ENCODE data around the gene CTNND1. TPM values are rescaled to one million over a fixed set of nuclear protein-coding genes. Genes with fewer than 3 reads are reported as not detected.

Gene CTNND1
- total and polyA plus RNA-seq, 10 of the 15 experiments (the other 5 are each of a cell fraction or from before 2014, with no cell fraction given): 4.7 to 70.0 (median 30.0) TPM

Small RNA genes lying within 50 kb of the gene (small RNA-seq; reads per million reads assigned to genes)
- gene AP001931.1: not detected
- gene TMX2-CTNND1: not detected

Other genes starting within 250 kb of the CTNND1 start
Only the 7 nearest of the 12 such genes appear.
- gene YPEL4, start 111.9 kb upstream of the CTNND1 start, total RNA-seq (2014; rRNA removed): 0.05 TPM in 1 of 2 replicates, not detected in the other
- gene YPEL4, start 111.9 kb upstream of the CTNND1 start, total RNA-seq (2014; rRNA removed; fragmentation: Illumina TruSeq; extraction: Trizol): 0.09 TPM in 1 of 2 replicates, not detected in the other
- gene YPEL4, start 111.9 kb upstream of the CTNND1 start, total RNA-seq (2021): 0.13 TPM in 1 of 2 replicates, not detected in the other
- gene YPEL4, start 111.9 kb upstream of the CTNND1 start, polyA plus RNA-seq (2011; rRNA removed): 0.26 and 0.39 TPM in 2 replicates
- gene YPEL4, start 111.9 kb upstream of the CTNND1 start, polyA plus RNA-seq (2014; fragmentation: Illumina TruSeq; extraction: Trizol): not detected in 2 replicates
- not detected for gene YPEL4, start 111.9 kb upstream of the CTNND1 start, polyA plus RNA-seq (2014; fragmentation: Nextera tagmentation; extraction: Ambion mirVana)
- 0.50 TPM in 1 of 2 replicates, not detected in the other for gene YPEL4, start 111.9 kb upstream of the CTNND1 start, polyA plus RNA-seq (2014; rRNA removed)
- under 1 TPM; 0.07 to 0.10 TPM for gene YPEL4, start 111.9 kb upstream of the CTNND1 start, polyA plus RNA-seq (2016; fragmentation: Nextera tagmentation; extraction: Ambion mirVana)
- 21.3 and 22.0 TPM in 2 replicates for gene CLP1, start 104.0 kb upstream of the CTNND1 start, total RNA-seq (2014; rRNA removed)
- gene CLP1, start 104.0 kb upstream of the CTNND1 start, total RNA-seq (2014; rRNA removed; fragmentation: Illumina TruSeq; extraction: Trizol): 23.9 and 24.0 TPM in 2 replicates
- 19.9 and 20.0 TPM in 2 replicates for gene CLP1, start 104.0 kb upstream of the CTNND1 start, total RNA-seq (2021)
- gene CLP1, start 104.0 kb upstream of the CTNND1 start, polyA plus RNA-seq (2011; rRNA removed): 29.1 and 31.7 TPM in 2 replicates
- 23.9 and 30.0 TPM in 2 replicates for gene CLP1, start 104.0 kb upstream of the CTNND1 start, polyA plus RNA-seq (2014; fragmentation: Illumina TruSeq; extraction: Trizol)
- gene CLP1, start 104.0 kb upstream of the CTNND1 start, polyA plus RNA-seq (2014; fragmentation: Nextera tagmentation; extraction: Ambion mirVana): 10 to 100 TPM; 33.6 to 45.7 TPM
- 20.7 and 21.2 TPM in 2 replicates for gene CLP1, start 104.0 kb upstream of the CTNND1 start, polyA plus RNA-seq (2014; rRNA removed)
- gene CLP1, start 104.0 kb upstream of the CTNND1 start, polyA plus RNA-seq (2016; fragmentation: Nextera tagmentation; extraction: Ambion mirVana): 10 to 100 TPM; 31.6 to 36.3 TPM
- 29.1 and 34.1 TPM in 2 replicates for gene ZDHHC5, start 93.7 kb upstream of the CTNND1 start, total RNA-seq (2014; rRNA removed)
- gene ZDHHC5, start 93.7 kb upstream of the CTNND1 start, total RNA-seq (2014; rRNA removed; fragmentation: Illumina TruSeq; extraction: Trizol): 34.3 and 36.8 TPM in 2 replicates
- gene ZDHHC5, start 93.7 kb upstream of the CTNND1 start, total RNA-seq (2021): 59.9 and 61.3 TPM in 2 replicates
- 33.9 and 46.7 TPM in 2 replicates for gene ZDHHC5, start 93.7 kb upstream of the CTNND1 start, polyA plus RNA-seq (2011; rRNA removed)
- 49.8 and 57.4 TPM in 2 replicates for gene ZDHHC5, start 93.7 kb upstream of the CTNND1 start, polyA plus RNA-seq (2014; fragmentation: Illumina TruSeq; extraction: Trizol)
- gene ZDHHC5, start 93.7 kb upstream of the CTNND1 start, polyA plus RNA-seq (2014; fragmentation: Nextera tagmentation; extraction: Ambion mirVana): 1 to 10 TPM; 3.9 to 7.3 TPM
- gene ZDHHC5, start 93.7 kb upstream of the CTNND1 start, polyA plus RNA-seq (2014; rRNA removed): 48.5 and 54.4 TPM in 2 replicates
- 10 to 100 TPM; 36.6 to 38.4 TPM for gene ZDHHC5, start 93.7 kb upstream of the CTNND1 start, polyA plus RNA-seq (2016; fragmentation: Nextera tagmentation; extraction: Ambion mirVana)
- gene MED19, start 49.6 kb upstream of the CTNND1 start, total RNA-seq (2014; rRNA removed): 16.7 and 17.5 TPM in 2 replicates
- 13.7 and 13.9 TPM in 2 replicates for gene MED19, start 49.6 kb upstream of the CTNND1 start, total RNA-seq (2014; rRNA removed; fragmentation: Illumina TruSeq; extraction: Trizol)
- gene MED19, start 49.6 kb upstream of the CTNND1 start, total RNA-seq (2021): 12.5 and 14.1 TPM in 2 replicates
- gene MED19, start 49.6 kb upstream of the CTNND1 start, polyA plus RNA-seq (2011; rRNA removed): 16.0 and 20.1 TPM in 2 replicates
- 15.7 and 17.1 TPM in 2 replicates for gene MED19, start 49.6 kb upstream of the CTNND1 start, polyA plus RNA-seq (2014; fragmentation: Illumina TruSeq; extraction: Trizol)
- gene MED19, start 49.6 kb upstream of the CTNND1 start, polyA plus RNA-seq (2014; fragmentation: Nextera tagmentation; extraction: Ambion mirVana): 1 to 10 TPM; 4.9 to 9.8 TPM
- gene MED19, start 49.6 kb upstream of the CTNND1 start, polyA plus RNA-seq (2014; rRNA removed): 17.0 and 21.3 TPM in 2 replicates
- gene MED19, start 49.6 kb upstream of the CTNND1 start, polyA plus RNA-seq (2016; fragmentation: Nextera tagmentation; extraction: Ambion mirVana): 10 to 100 TPM; 25.6 to 28.2 TPM
- 84.2 and 90.4 TPM in 2 replicates for gene TMX2, start 49.2 kb upstream of the CTNND1 start, total RNA-seq (2014; rRNA removed)
- gene TMX2, start 49.2 kb upstream of the CTNND1 start, total RNA-seq (2014; rRNA removed; fragmentation: Illumina TruSeq; extraction: Trizol): 73.1 and 74.9 TPM in 2 replicates
- gene TMX2, start 49.2 kb upstream of the CTNND1 start, total RNA-seq (2021): 59.3 and 64.3 TPM in 2 replicates
- gene TMX2, start 49.2 kb upstream of the CTNND1 start, polyA plus RNA-seq (2011; rRNA removed): 74.1 and 90.1 TPM in 2 replicates
- gene TMX2, start 49.2 kb upstream of the CTNND1 start, polyA plus RNA-seq (2014; fragmentation: Illumina TruSeq; extraction: Trizol): 93.2 and 102 TPM in 2 replicates
- 100 to 1,000 TPM; 107 to 128 TPM for gene TMX2, start 49.2 kb upstream of the CTNND1 start, polyA plus RNA-seq (2014; fragmentation: Nextera tagmentation; extraction: Ambion mirVana)
- gene TMX2, start 49.2 kb upstream of the CTNND1 start, polyA plus RNA-seq (2014; rRNA removed): 66.4 and 82.7 TPM in 2 replicates
- gene TMX2, start 49.2 kb upstream of the CTNND1 start, polyA plus RNA-seq (2016; fragmentation: Nextera tagmentation; extraction: Ambion mirVana): 100 to 1,000 TPM; 124 to 134 TPM
- gene SELENOH, start 20.3 kb upstream of the CTNND1 start, total RNA-seq (2014; rRNA removed): 223 and 232 TPM in 2 replicates
- 74.4 and 86.2 TPM in 2 replicates for gene SELENOH, start 20.3 kb upstream of the CTNND1 start, total RNA-seq (2014; rRNA removed; fragmentation: Illumina TruSeq; extraction: Trizol)
- gene SELENOH, start 20.3 kb upstream of the CTNND1 start, total RNA-seq (2021): 261 and 269 TPM in 2 replicates
- 169 and 210 TPM in 2 replicates for gene SELENOH, start 20.3 kb upstream of the CTNND1 start, polyA plus RNA-seq (2011; rRNA removed)
- 25.7 and 39.3 TPM in 2 replicates for gene SELENOH, start 20.3 kb upstream of the CTNND1 start, polyA plus RNA-seq (2014; fragmentation: Illumina TruSeq; extraction: Trizol)
- 100 to 1,000 TPM in 1 of 2 experiments, 10 to 100 TPM in 1; 20.3 to 101 TPM for gene SELENOH, start 20.3 kb upstream of the CTNND1 start, polyA plus RNA-seq (2014; fragmentation: Nextera tagmentation; extraction: Ambion mirVana)
- gene SELENOH, start 20.3 kb upstream of the CTNND1 start, polyA plus RNA-seq (2014; rRNA removed): 277 and 283 TPM in 2 replicates
- gene SELENOH, start 20.3 kb upstream of the CTNND1 start, polyA plus RNA-seq (2016; fragmentation: Nextera tagmentation; extraction: Ambion mirVana): 100 to 1,000 TPM; 454 to 458 TPM
- 0.05 TPM in 1 of 2 replicates, not detected in the other for gene BTBD18, start 10.0 kb upstream of the CTNND1 start, total RNA-seq (2014; rRNA removed)
- gene BTBD18, start 10.0 kb upstream of the CTNND1 start, total RNA-seq (2014; rRNA removed; fragmentation: Illumina TruSeq; extraction: Trizol): not detected in 2 replicates
- not detected in 2 replicates for gene BTBD18, start 10.0 kb upstream of the CTNND1 start, total RNA-seq (2021)
- not detected in 2 replicates for gene BTBD18, start 10.0 kb upstream of the CTNND1 start, polyA plus RNA-seq (2011; rRNA removed)
- not detected in 2 replicates for gene BTBD18, start 10.0 kb upstream of the CTNND1 start, polyA plus RNA-seq (2014; fragmentation: Illumina TruSeq; extraction: Trizol)
- under 1 TPM; 0.05 to 0.11 TPM for gene BTBD18, start 10.0 kb upstream of the CTNND1 start, polyA plus RNA-seq (2014; fragmentation: Nextera tagmentation; extraction: Ambion mirVana)
- not detected in 2 replicates for gene BTBD18, start 10.0 kb upstream of the CTNND1 start, polyA plus RNA-seq (2014; rRNA removed)
- under 1 TPM; 0.28 to 0.58 TPM for gene BTBD18, start 10.0 kb upstream of the CTNND1 start, polyA plus RNA-seq (2016; fragmentation: Nextera tagmentation; extraction: Ambion mirVana)

Data from GM12878 (cell line).